ENCODE measurements around the gene LRRC8D.

The LRRC8D gene

DNA sequence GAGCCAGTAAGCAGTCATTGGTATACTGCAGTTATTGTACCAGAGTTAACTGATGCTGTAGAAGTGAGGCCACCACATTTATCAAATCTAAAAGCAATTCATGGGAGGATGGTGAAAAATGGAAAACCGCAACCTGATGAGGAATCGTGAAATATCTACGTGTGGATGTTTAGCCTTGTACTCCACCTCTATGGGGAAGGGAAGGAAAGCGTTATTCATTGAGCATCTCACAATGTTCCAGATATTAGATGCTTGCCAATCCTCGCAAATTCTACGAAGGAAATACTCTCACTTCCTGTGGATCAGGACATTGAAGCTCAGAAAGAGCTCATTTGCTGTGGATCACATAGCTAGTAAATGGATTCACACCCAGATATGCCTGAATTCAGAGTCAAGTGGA lies 77.3 kb downstream of the LRRC8D start:
- DNase-seq: no peak

- no peak for DNase-seq
These were observed 78.1 kb downstream of the LRRC8D start for GRCh38 chr1:89898695-89899470.

DNA sequence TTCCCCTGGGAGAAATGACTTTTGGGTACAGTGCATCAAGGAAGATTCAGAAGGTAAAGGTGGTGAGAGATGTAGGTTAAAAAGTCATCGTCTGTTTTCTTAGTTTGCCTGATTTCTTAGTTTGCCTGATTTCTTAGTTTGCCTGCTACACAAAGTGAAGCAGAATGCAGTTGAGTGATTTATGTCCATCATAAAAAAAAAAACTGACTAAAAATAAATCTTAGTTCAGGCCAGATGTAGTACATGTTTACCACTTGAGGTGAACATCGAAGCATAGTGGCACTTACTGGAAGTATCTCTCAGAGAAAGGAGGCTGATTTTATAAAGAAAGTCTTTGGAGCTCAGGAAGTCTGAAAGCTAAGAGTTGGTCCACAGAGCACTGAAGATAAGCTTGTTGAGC lies 79.5 kb downstream of the LRRC8D start:
- DNase-seq: no peak

DNA sequence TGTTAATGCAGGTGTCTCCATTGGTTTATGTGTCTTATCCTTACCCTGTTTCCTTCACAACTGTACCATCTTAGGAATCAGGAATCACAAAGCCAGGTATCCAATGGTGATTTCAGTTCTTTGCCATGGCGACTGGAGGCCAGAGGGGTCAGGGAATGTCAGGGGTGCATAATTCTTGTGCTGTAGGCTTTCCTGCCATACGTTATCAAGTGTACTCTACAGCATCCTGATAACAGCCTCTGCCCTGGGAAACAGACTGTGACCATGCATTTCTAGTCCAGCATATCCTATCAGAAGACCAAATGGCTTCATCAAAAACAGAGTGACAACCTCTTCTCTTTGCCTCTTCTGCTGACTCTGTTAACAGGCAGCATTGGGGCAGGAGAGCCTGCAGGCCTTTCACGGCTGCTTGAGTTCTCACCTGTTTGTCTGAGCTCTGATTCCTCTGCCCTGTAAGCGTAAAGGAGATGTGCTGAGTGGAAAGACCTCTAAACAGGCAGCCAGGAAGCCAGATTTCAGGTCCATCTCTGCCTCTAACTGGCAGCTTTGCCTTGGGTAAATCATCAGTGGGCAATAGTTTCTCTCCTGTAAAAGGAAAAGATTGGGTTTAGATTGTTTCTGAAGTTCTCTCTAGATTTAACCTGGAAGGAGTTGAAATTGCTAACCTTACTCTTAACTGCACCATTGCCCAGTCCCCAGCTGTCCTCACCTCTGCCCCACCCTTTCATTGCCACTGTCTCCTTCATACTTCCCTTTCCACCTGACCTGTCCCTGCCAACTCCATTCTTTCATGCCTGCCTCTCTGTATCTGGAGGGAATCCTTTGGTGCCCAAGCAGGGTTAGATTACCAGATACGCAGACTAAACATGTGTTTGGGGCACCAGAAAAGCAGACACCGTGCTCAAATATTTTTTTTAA lies 80.2 kb downstream of the LRRC8D start:
- DNase-seq: no peak

GRCh38 chr1:89901957-89902669 lies 81.3 kb downstream of the LRRC8D start:
- no peak for DNase-seq

DNA sequence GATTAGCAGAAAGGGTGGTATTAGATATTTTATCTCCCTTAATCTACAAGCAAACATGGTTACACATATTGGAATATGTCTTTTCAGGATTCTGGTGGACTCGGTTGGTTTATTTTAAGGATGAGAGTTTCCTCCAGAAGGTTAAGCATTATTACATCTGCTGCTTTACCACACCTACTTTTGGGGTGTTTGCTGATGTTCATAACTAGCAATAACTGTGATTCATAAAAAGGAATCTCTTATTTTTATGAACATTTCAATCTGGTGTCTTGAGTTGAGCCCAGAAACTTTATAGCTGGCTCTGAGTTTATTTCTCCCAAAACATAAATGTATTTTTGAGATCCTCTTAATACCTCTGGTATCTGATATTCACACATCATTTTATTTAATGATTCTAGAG lies 82.7 kb downstream of the LRRC8D start:
- no peak for DNase-seq

DNA sequence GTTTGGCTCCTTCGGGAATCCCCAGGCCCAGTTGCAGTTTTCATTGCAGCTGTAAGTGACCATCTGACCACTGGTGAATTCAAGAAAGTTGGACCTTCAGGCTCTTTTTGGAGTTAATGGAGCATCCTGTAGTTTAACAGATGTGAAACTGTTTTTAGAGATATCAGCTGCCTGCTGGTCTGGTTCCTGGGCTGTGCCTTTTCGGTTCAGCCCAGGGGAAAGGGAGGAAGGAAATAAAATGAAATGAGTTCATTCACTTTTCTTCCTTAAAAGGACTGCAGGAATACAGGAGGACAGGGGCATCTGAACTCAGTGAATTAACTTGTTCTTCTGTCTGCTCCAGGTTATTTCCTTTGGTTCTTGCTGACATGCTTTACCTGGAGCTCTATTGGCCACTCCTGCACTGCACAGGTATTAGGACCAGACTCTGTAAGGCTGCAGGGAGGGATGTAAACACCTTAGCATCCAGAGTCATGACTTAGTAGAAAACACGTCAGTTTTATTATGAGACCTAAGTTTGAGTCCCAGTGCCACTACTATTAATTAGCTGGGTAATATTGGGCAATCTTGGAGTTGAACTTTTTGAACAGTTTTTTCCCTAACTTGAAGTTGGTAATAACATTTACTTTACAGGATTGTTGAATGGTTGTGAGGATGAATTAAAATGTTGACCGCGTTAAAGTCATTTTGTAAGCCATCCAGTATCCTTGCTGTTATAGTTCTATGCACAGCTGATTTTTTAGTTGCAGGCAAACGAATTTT lies 83.6 kb downstream of the LRRC8D start:
- no peak for DNase-seq

DNA sequence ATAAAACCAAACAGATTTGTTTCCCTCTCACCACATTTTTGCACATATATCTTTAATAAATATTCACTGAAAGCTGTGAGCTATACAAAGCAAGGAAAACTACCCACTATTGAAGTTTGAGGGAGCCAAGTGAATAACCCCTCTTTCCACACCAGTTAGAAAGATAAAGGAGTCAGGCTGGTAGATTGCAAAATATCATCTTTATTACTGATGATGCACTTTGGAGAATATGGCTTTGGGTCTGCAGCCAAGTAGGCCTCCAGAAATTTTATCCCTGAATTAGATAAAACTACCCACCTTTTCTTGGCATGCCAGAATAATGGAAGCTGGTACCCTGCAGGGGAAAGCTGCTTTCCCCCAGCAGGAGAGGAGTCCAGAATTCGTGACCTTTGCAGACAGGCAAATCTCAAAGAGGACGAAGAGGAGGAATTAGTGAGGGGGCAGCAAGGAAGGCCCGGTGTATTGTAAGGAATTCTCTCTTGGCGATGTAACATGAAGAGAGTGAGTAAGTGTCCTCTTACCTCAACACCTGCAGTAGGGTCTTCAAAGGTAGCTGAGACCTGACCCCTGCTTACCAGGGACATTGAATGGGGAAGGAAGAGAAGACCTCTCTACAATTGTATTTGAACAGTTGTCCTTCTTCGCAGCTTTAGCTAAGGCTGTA lies 84.7 kb downstream of the LRRC8D start:
- no peak for DNase-seq

GRCh38 chr1:89906088-89906487 lies 85.3 kb downstream of the LRRC8D start:
- no peak for DNase-seq

- DNase-seq: no peak
These were observed 86.9 kb downstream of the LRRC8D start for GRCh38 chr1:89907727-89908212.

GRCh38 chr1:89908273-89908671 lies 87.4 kb downstream of the LRRC8D start:
- DNase-seq: no peak

DNA sequence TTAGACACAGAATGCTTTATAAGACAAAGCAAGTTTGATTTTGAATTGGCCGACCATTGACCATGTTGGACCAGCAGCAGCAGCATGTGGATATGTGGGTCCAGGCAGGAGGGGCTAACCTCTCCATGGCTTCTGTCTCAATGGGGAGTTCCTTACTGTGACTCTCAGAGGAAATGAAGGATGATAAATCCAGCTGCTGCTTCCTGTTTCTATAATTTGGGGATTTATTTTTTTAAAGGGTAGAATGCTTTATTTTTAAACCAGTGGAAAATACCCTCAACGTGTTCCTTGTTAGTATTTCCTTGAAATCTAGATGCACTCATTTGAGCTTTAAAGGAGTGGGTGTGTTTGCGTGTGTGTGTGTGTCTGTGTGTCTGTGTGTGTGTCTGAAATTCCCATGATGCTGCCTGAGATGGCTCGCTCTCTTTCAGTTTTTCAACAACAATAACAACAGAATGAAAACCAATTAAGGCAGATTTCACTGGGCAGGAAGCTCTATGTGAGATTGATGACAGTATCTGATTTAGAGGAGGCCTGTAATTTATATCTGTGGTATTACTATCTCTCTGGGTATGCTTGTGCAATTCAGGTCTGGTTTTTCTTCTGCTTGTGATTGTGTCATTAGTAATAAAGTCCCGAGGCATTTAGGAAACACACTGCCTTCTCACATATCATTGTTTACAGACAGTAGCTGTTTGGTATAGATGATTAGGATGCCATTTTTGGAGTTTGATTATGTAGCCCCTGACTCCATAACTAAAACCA lies 88.0 kb downstream of the LRRC8D start:
- no peak for DNase-seq

DNA sequence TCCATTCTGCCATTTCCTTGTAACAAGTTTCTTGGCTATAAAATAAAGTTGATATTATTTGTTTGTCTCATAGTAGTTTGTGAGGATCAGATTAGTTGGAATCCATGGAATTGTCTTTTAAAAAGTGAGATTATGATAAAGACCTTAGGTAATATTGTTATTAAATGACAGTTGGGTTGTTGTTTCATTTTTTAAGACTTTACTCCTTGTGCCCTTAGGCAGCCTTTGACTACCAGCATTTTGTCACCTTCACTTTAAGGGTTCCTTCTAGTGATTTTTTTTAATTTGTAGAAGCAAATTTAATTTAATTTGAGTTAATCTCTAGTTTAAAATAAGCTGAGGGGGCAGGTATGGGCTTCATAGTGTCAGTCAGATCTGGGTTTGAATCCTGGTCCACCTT lies 89.4 kb downstream of the LRRC8D start:
- DNase-seq: no peak

- DNase-seq: no peak
These were observed 89.9 kb downstream of the LRRC8D start for GRCh38 chr1:89910780-89911179.

- DNase-seq: no peak
These were observed 90.6 kb downstream of the LRRC8D start for GRCh38 chr1:89911191-89911991.

DNA sequence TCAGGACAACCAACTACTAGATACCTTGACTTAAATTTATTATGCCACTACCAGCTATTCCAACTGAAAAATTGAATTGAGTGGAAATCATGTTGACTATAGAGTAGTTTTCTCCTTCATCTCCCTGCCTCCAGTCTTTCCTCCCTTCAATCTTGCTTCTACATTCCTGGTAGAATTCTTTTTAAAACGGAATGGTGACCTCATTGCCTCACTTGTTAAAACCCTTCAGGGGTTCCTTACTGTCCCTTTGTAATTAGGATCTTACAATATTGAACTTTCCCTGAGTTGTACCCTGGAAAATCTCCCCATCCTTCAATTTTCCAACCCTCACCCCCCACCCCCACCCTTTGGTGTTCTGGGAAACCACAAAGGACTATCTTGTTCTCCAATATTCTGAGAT lies 91.2 kb downstream of the LRRC8D start:
- DNase-seq: no peak

GRCh38 chr1:89913353-89914095 lies 92.7 kb downstream of the LRRC8D start:
- no peak for DNase-seq

DNA sequence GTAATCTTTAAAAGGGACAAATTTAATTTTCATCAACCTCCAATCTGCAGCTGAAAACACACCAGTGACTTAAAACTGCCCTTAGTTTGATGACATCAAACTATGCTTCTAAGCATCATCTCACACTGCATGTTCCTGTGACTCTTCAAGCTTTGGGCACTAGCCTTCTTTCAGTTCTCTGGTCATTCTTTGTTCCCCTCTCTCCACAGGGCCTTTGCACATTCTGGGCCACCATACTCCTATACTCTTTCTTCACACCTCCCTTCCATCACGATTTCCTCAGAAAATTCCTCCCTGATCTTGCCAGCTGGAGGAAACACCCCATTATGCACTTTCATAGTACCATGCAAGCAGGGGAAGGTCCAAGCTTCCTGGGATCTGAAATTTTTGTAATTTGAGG lies 96.5 kb downstream of the LRRC8D start:
- DNase-seq: no peak

GRCh38 chr1:89918127-89918793 lies 97.4 kb downstream of the LRRC8D start:
- DNase-seq: peak; percentile 54
